Stromal cell of bone marrow (primary cell): ENCODE measurements around the gene POLR2M.
A peak's percentile ranks its signal among the peaks of the same experiment; 100 is the strongest.

ENCODE experiments used
- DNase-seq: peaks from one replicate; pipeline ENCODE4 v3.0.0-alpha.2; 2012; ENCODE audit warnings: low read depth

POLR2M gene

GRCh38 chr15:57692709-57693108, 13.8 kb upstream of the POLR2M start:
- DNase-seq = peak; percentile 40

- DNase-seq = no peak
Measured at GRCh38 chr15:57694279-57694678, 12.2 kb upstream of the POLR2M start.

GRCh38 chr15:57696146-57696545, 10.4 kb upstream of the POLR2M start:
- no peak for DNase-seq

GRCh38 chr15:57697588-57697987, 8.9 kb upstream of the POLR2M start:
- DNase-seq = no peak

GRCh38 chr15:57698243-57698642, 8.3 kb upstream of the POLR2M start:
- DNase-seq = no peak

GRCh38 chr15:57698991-57699390, 7.5 kb upstream of the POLR2M start:
- DNase-seq = no peak

GRCh38 chr15:57703387-57703786, 3.1 kb upstream of the POLR2M start:
- DNase-seq = no peak

- no peak for DNase-seq
Measured at GRCh38 chr15:57704441-57704840, 2.1 kb upstream of the POLR2M start.

GRCh38 chr15:57705746-57706404, 639 bp upstream of the POLR2M start:
- no peak for DNase-seq

GRCh38 chr15:57708047-57708446, 1.5 kb downstream of the POLR2M start:
- no peak for DNase-seq

- DNase-seq = no peak
Measured at GRCh38 chr15:57718309-57718708, 11.8 kb downstream of the POLR2M start.

GRCh38 chr15:57720867-57721266, 14.4 kb downstream of the POLR2M start:
- no peak for DNase-seq

GRCh38 chr15:57726411-57726810, 19.9 kb downstream of the POLR2M start:
- DNase-seq = no peak

GRCh38 chr15:57727031-57727430, 20.5 kb downstream of the POLR2M start:
- DNase-seq = no peak

- DNase-seq = no peak
Measured at GRCh38 chr15:57728436-57728835, 21.9 kb downstream of the POLR2M start.

- no peak for DNase-seq
Measured at GRCh38 chr15:57730876-57731275, 24.4 kb downstream of the POLR2M start.

GRCh38 chr15:57731530-57732103, 25.1 kb downstream of the POLR2M start:
- no peak for DNase-seq

GRCh38 chr15:57732526-57733331, 26.2 kb downstream of the POLR2M start:
- DNase-seq = no peak

- DNase-seq = no peak
Measured at GRCh38 chr15:57734860-57735259, 28.3 kb downstream of the POLR2M start.

GRCh38 chr15:57735431-57735830, 28.9 kb downstream of the POLR2M start:
- no peak for DNase-seq

- no peak for DNase-seq
Measured at GRCh38 chr15:57735891-57736290, 29.4 kb downstream of the POLR2M start.

GRCh38 chr15:57736591-57736990, 30.1 kb downstream of the POLR2M start:
- no peak for DNase-seq

- DNase-seq = no peak
Measured at GRCh38 chr15:57738734-57739237, 32.3 kb downstream of the POLR2M start.
